ENCODE results near the gene DPPA2.

Gene DPPA2

DNA sequence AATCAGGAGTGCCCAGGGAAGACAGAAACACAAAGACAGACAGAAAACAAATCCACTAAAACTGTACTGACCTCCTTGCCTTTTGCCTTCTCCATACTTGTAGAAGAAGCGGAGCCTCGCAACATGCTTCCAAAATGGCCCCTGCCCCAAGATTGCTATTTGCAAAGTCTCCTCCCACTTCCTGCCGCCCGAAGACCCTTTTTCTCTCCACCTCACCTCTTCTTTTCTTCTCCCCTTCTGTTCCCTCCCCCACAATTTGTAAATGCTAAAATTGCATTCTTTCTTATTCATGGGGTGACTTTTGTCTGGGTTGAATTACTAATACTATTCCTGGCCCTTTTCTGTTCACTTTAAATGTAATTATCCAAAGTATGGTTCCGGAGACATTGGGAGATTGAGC, 21.1 kb upstream of the DPPA2 start, which contains the start of gene DPPA4 (continued):
- TF ChIP-seq, protein P1, sequence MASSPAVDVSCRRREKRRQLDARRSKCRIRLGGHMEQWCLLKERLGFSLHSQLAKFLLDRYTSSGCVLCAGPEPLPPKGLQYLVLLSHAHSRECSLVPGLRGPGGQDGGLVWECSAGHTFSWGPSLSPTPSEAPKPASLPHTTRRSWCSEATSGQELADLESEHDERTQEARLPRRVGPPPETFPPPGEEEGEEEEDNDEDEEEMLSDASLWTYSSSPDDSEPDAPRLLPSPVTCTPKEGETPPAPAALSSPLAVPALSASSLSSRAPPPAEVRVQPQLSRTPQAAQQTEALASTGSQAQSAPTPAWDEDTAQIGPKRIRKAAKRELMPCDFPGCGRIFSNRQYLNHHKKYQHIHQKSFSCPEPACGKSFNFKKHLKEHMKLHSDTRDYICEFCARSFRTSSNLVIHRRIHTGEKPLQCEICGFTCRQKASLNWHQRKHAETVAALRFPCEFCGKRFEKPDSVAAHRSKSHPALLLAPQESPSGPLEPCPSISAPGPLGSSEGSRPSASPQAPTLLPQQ (tag by site-specific recombination; IDR thresholded peaks at IDR 0.05): no peak
- no peak for TF ChIP-seq ZNF24 (tag by site-specific recombination; IDR thresholded peaks at IDR 0.05)

DNA sequence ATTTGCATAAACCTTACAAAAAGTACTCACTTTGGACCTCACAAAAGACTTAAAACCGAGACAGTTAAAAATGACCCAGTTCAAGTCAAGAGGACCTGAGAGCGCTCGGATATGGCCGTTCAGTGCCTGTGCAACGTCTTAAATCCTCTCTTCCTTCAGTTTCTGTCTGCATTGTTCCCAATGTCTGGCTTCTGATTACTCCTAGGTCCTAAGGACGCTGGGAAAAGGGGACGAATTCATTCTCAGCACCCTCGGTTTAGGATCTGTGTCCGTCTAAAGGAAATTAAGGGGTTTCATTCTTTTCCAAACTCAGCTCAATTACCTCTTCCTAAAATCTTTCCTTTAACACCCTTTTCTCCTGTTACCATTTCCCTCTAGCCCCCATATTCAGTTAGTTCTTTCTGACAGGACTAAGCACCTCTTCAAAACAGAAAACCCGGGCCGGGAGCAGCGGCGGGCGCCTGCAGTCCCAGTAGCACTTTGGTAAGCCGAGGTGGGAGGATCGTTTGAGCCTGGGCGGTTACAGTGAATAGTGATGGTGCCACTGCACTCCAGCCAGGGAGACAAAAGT, 20.1 kb upstream of the DPPA2 start:
- H3K9me3 ChIP-seq (ENCODE audit: control insufficient read depth, insufficient read depth, low read depth, low read length): no peaks in the 10 kb centered on the region
- no peak overlapping the region for H3K4me3 ChIP-seq (ENCODE audit: low read depth, low read length)
- TF ChIP-seq, protein P2, sequence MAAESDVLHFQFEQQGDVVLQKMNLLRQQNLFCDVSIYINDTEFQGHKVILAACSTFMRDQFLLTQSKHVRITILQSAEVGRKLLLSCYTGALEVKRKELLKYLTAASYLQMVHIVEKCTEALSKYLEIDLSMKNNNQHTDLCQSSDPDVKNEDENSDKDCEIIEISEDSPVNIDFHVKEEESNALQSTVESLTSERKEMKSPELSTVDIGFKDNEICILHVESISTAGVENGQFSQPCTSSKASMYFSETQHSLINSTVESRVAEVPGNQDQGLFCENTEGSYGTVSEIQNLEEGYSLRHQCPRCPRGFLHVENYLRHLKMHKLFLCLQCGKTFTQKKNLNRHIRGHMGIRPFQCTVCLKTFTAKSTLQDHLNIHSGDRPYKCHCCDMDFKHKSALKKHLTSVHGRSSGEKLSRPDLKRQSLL (tag by site-specific recombination; IDR thresholded peaks at IDR 0.05): no peak
- no peak for TF ChIP-seq ZEB2 (tag by site-specific recombination; IDR thresholded peaks at IDR 0.05)
- no peak for TF ChIP-seq ZNF335 (tag by site-specific recombination; conservative IDR thresholded peaks at IDR 0.05)
- H3K4me1 ChIP-seq (ENCODE audit: control insufficient read depth, insufficient read depth, low read length): no peaks in the 10 kb centered on the region
- H3K27ac ChIP-seq (ENCODE audit: extremely low read depth, low read depth, low read length): no peak overlapping the region
- ChIA-PET CTCF (no interaction called here), POLR2A (no interaction called here)
- no peaks in the 10 kb centered on the region for H3K36me3 ChIP-seq (ENCODE audit: control insufficient read depth in 2 of 2, insufficient read depth in 1 of 2, low read length in 2 of 2)

DNA sequence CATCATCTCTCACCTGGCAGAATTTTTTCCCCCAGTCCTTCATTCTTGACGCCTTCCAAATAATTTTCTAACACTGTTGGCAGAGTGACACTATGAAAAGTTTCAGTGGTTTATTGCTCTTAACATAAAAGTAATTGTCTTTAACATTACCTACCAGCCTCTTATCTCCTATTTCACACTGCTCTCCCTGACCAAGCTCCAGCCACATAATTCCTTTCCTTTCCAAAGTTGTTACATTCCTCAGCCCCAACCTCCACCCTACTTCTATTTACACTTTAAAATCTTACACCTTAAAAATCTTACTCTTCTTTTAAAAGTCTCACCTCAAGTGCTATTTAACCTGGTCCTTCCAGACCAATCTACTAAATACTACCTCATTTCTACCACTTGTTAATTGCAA, 18.3 kb upstream of the DPPA2 start:
- H3K27ac ChIP-seq (ENCODE audit: extremely low read depth, low read depth, low read length): no peak overlapping the region
- H3K9me3 ChIP-seq (ENCODE audit: control insufficient read depth, insufficient read depth, low read depth, low read length): no peaks in the 10 kb centered on the region
- TF ChIP-seq ZNF138 (tag by site-specific recombination; IDR thresholded peaks at IDR 0.05; ENCODE audit: borderline replicate concordance) (no peak), ZNF10 (tag by site-specific recombination; IDR thresholded peaks at IDR 0.05) (no peak), ZNF513 (tag by site-specific recombination; IDR thresholded peaks at IDR 0.05) (no peak), ZNF449 (tag by site-specific recombination; IDR thresholded peaks at IDR 0.05) (no peak), ZNF600 (tag by site-specific recombination; IDR thresholded peaks at IDR 0.05) (no peak)
- H3K36me3 ChIP-seq (ENCODE audit: control insufficient read depth in 2 of 2, insufficient read depth in 1 of 2, low read length in 2 of 2): no peaks in the 10 kb centered on the region
- CTCF ChIA-PET: interaction anchor here (0.5 kb wide), 1 partner anchor 1242 kb away, joined by 3 read pairs; no protein-coding TSS in a partner anchor
- H3K4me3 ChIP-seq (ENCODE audit: low read depth, low read length): no peak overlapping the region
- no peaks in the 10 kb centered on the region for H3K4me1 ChIP-seq (ENCODE audit: control insufficient read depth, insufficient read depth, low read length)
- POLR2A ChIA-PET: no interaction called here

- Histone ChIP-seq H3K4me3 (ENCODE audit: low read depth, low read length) (no peak overlapping the region), H3K36me3 (ENCODE audit: control insufficient read depth in 2 of 2, insufficient read depth in 1 of 2, low read length in 2 of 2) (no peaks in the 10 kb centered on the region), H3K9me3 (ENCODE audit: control insufficient read depth, insufficient read depth, low read depth, low read length) (no peaks in the 10 kb centered on the region), H3K27ac (ENCODE audit: extremely low read depth, low read depth, low read length) (no peak overlapping the region), H3K4me1 (ENCODE audit: control insufficient read depth, insufficient read depth, low read length) (no peaks in the 10 kb centered on the region)
- POLR2A ChIA-PET: no interaction called here
- CTCF ChIA-PET: no interaction called here
- TF ChIP-seq, protein P3, sequence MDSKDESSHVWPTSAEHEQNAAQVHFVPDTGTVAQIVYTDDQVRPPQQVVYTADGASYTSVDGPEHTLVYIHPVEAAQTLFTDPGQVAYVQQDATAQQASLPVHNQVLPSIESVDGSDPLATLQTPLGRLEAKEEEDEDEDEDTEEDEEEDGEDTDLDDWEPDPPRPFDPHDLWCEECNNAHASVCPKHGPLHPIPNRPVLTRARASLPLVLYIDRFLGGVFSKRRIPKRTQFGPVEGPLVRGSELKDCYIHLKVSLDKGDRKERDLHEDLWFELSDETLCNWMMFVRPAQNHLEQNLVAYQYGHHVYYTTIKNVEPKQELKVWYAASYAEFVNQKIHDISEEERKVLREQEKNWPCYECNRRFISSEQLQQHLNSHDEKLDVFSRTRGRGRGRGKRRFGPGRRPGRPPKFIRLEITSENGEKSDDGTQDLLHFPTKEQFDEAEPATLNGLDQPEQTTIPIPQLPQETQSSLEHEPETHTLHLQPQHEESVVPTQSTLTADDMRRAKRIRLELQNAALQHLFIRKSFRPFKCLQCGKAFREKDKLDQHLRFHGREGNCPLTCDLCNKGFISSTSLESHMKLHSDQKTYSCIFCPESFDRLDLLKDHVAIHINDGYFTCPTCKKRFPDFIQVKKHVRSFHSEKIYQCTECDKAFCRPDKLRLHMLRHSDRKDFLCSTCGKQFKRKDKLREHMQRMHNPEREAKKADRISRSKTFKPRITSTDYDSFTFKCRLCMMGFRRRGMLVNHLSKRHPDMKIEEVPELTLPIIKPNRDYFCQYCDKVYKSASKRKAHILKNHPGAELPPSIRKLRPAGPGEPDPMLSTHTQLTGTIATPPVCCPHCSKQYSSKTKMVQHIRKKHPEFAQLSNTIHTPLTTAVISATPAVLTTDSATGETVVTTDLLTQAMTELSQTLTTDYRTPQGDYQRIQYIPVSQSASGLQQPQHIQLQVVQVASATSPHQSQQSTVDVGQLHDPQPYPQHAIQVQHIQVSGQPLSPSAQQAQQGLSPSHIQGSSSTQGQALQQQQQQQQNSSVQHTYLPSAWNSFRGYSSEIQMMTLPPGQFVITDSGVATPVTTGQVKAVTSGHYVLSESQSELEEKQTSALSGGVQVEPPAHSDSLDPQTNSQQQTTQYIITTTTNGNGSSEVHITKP (tag by site-specific recombination; IDR thresholded peaks at IDR 0.05): no peak
- TF ChIP-seq KLF8 (tag by site-specific recombination; IDR thresholded peaks at IDR 0.05): no peak
- TF ChIP-seq ZNF777 (tag by site-specific recombination; IDR thresholded peaks at IDR 0.05; ENCODE audit: borderline replicate concordance): no peak
- no peak for TF ChIP-seq ZNF548 (tag by site-specific recombination; IDR thresholded peaks at IDR 0.05)
- no peak for TF ChIP-seq ZNF843 (tag by site-specific recombination; IDR thresholded peaks at IDR 0.05)
- no peak for TF ChIP-seq KLF9 (tag by site-specific recombination; IDR thresholded peaks at IDR 0.05; ENCODE audit: low read depth)
- TF ChIP-seq ZSCAN5A (tag by site-specific recombination; IDR thresholded peaks at IDR 0.05): no peak
These were observed 15.4 kb upstream of the DPPA2 start for GRCh38 chr3:109331692-109332091.
